Keratinocyte (primary cell): ENCODE measurements around the gene P2RY11.

ENCODE experiments used
- EZH2 ChIP-seq: IDR thresholded peaks from one replicate; pipeline ENCODE4 v1.6.1; 2012; ENCODE audit warnings: inconsistent platforms, mild to moderate bottlenecking, low read length, moderate library complexity
- TF ChIP-seq, protein P1 (sequence below), 3 experiments: IDR thresholded peaks in 1 of 3; conservative IDR thresholded peaks in 1 of 3; optimal IDR thresholded peaks in 1 of 3; 2 replicates in 2 of 3; 3 replicates in 1 of 3; pipeline versions ENCODE3 to v1.5.1; 2011; ENCODE audit warnings: low read length in 3 of 3, mild to moderate bottlenecking in 3 of 3, moderate library complexity in 2 of 3, control low read depth in 1 of 3, inconsistent platforms in 1 of 3; ENCODE audit not compliant: insufficient read depth in 2 of 3; ENCODE audit errors: extremely low read depth in 1 of 3

DNA sequence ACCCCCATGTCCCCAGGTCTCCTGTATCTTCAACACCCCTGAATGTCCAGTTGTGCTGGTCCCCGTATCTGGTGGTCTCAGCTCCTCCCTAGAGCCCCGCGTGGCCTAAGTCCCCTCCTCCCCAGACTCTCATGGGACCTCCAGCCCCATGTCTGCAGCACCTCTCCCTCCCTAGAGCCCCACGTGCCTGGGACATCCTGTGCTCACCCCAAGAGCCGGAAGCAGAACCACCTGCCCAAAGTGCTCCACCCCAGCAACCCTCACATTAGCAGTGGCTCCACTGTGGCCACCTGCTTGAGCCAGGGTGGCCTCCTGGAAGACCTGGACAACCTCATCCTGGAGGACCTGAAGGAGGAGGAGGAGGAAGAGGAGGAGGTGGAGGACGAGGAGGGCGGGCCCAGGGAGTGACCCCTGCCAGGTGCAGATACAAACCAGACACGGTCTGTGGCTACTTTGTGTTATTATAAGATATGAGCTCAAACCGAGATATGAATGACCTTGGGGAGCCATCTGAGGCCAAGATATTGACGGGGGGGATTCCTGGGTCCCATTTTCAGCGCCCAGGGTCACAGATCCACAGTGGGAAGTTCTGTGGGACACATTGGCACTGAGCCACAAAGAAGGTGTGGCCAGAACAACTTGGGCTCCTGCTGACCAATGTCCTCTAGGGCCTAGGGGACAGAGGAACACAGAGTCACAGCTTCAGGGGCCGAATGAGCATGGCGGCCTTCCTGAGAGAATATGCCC lies 19.4 kb upstream of the P2RY11 start:
- TF ChIP-seq, protein P1, sequence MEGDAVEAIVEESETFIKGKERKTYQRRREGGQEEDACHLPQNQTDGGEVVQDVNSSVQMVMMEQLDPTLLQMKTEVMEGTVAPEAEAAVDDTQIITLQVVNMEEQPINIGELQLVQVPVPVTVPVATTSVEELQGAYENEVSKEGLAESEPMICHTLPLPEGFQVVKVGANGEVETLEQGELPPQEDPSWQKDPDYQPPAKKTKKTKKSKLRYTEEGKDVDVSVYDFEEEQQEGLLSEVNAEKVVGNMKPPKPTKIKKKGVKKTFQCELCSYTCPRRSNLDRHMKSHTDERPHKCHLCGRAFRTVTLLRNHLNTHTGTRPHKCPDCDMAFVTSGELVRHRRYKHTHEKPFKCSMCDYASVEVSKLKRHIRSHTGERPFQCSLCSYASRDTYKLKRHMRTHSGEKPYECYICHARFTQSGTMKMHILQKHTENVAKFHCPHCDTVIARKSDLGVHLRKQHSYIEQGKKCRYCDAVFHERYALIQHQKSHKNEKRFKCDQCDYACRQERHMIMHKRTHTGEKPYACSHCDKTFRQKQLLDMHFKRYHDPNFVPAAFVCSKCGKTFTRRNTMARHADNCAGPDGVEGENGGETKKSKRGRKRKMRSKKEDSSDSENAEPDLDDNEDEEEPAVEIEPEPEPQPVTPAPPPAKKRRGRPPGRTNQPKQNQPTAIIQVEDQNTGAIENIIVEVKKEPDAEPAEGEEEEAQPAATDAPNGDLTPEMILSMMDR (optimal IDR thresholded peaks at IDR 0.05 in 1 of 3, IDR thresholded peaks at IDR 0.05 in 1 of 3, conservative IDR thresholded peaks at IDR 0.05 in 1 of 3; ENCODE audit: extremely low read depth in 1 of 3, insufficient read depth in 2 of 3, low read length in 3 of 3), result no peak
- no peak for TF ChIP-seq EZH2
